ENCODE results near the gene SCNN1G. TPM values are rescaled to one million over a fixed set of nuclear protein-coding genes. Genes with fewer than 3 reads are reported as not detected.

The SCNN1G gene
- total RNA-seq, 4 donors from 2014 or later = 3.4 to 6.5 (median 5.6) TPM

DNA sequence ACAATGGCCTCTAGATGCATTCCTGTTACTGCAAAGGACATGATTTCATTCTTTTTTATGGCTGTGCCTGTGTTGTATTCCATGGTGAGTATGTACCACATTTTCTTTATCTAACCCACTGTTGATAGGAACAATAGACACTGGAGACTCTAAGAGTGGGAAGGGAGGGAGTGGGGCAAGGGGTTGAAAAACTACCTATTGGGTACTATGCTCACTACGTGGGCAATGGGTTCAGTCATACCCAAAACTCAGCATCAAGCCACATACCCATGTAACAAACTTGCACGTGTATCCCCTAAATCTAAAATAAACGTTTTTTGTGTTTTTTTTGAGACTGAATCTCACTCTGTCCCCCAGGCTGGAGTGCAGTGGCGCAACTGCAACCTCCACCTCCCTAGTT, 72.5 kb downstream of the SCNN1G start:
- intact Hi-C loops (cut with DNase I) = no loop called here
- WGBS, 2 donors = 82 to 84% methylated on average over 4 of the region's 4 CpGs
- H3K4me3 ChIP-seq (replicated peaks in 1 of 3) = no peak overlapping the region
- no peak overlapping the region for H3K27ac ChIP-seq
- DNase-seq = no peak
- H3K27me3 ChIP-seq = no peaks in the 10 kb centered on the region
- no peaks in the 10 kb centered on the region for H3K36me3 ChIP-seq
- H3K4me1 ChIP-seq = no peaks in the 10 kb centered on the region
- H3K9me3 ChIP-seq = no peaks in the 10 kb centered on the region
- TF ChIP-seq POLR2A (IDR thresholded peaks at IDR 0.05) = no peak
- TF ChIP-seq, protein P1, sequence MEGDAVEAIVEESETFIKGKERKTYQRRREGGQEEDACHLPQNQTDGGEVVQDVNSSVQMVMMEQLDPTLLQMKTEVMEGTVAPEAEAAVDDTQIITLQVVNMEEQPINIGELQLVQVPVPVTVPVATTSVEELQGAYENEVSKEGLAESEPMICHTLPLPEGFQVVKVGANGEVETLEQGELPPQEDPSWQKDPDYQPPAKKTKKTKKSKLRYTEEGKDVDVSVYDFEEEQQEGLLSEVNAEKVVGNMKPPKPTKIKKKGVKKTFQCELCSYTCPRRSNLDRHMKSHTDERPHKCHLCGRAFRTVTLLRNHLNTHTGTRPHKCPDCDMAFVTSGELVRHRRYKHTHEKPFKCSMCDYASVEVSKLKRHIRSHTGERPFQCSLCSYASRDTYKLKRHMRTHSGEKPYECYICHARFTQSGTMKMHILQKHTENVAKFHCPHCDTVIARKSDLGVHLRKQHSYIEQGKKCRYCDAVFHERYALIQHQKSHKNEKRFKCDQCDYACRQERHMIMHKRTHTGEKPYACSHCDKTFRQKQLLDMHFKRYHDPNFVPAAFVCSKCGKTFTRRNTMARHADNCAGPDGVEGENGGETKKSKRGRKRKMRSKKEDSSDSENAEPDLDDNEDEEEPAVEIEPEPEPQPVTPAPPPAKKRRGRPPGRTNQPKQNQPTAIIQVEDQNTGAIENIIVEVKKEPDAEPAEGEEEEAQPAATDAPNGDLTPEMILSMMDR (IDR thresholded peaks at IDR 0.05) = no peak

DNA sequence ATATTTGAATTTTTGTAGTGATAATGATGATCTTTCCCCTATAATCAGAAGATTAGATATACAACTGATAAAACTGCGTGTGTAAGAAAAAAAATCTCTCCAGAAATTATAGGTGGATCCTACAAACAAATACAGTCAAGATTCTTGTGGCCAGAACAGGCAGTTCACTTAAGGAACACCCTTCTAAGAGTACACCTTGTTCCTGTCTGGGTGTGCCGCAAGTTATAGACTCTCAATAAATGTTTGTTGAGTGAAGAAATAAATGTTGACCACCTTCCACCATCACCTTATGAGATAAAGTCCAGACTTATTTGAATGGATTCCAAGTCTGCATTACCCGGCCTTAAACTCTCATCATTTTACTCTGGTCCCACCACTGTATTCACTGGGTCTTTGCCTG, 73.9 kb downstream of the SCNN1G start:
- Histone ChIP-seq H3K9me3 (no peaks in the 10 kb centered on the region), H3K36me3 (no peaks in the 10 kb centered on the region), H3K27me3 (no peaks in the 10 kb centered on the region), H3K4me1 (no peaks in the 10 kb centered on the region), H3K4me3 (replicated peaks in 1 of 3) (no peak overlapping the region), H3K27ac (no peak overlapping the region)
- TF ChIP-seq POLR2A (IDR thresholded peaks at IDR 0.05) = no peak
- TF ChIP-seq, protein P1 (IDR thresholded peaks at IDR 0.05) = no peak
- 85 to 87% methylated on average over 3 of the region's 3 CpGs for WGBS, 2 donors
- no peak for DNase-seq
- intact Hi-C loops (cut with DNase I) = no loop called here

DNA sequence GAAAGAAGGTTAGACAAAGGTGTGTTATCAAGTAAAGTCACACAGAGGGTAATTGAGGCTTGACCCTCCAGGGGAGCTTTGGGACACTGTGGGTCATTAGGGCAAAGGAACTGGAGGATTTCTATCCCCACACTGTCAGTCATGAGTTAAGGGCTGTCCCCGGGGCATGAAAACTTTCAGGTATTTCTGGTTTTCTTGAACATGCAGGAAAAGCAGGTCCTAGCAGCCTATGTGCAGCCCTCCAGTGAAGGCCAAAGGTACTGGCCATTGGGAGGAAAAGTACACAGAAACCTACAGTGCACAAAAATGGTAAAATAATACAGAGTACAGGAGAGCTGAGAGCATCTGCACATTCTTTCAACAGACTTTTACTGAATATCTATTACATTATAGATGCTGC, 75.1 kb downstream of the SCNN1G start:
- Histone ChIP-seq H3K36me3 (no peaks in the 10 kb centered on the region), H3K27ac (no peak overlapping the region), H3K9me3 (no peaks in the 10 kb centered on the region), H3K4me3 (replicated peaks in 1 of 3) (no peak overlapping the region), H3K4me1 (no peaks in the 10 kb centered on the region), H3K27me3 (no peaks in the 10 kb centered on the region)
- intact Hi-C loops (cut with DNase I) = no loop called here
- TF ChIP-seq POLR2A (IDR thresholded peaks at IDR 0.05) = no peak
- TF ChIP-seq, protein P1 (IDR thresholded peaks at IDR 0.05) = no peak
- 34 to 45% methylated on average over 1 of the region's 1 CpG for WGBS, 2 donors
- DNase-seq = no peak

DNA sequence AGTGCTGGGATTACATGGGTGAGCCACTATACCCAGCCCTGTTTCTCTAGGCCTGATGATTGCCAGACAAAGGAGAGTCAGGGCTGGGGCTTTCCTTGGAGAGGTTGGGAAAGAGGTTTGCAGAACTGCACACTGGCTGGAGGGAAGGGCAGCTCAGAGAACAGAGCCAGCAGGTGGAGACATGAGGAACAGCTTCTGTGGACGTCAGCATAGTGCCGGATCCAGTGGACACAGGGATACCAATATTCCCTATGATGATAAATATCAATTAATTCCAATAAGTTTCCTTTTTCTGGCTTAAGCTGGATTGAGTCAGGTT, 76.3 kb downstream of the SCNN1G start:
- 68 to 86% methylated on average over 2 of the region's 2 CpGs for WGBS, 2 donors
- intact Hi-C loops (cut with DNase I) = no loop called here
- H3K27me3 ChIP-seq = no peaks in the 10 kb centered on the region
- H3K4me3 ChIP-seq (replicated peaks in 1 of 3) = no peak overlapping the region
- no peak for TF ChIP-seq POLR2A (IDR thresholded peaks at IDR 0.05)
- TF ChIP-seq, protein P1 (IDR thresholded peaks at IDR 0.05) = no peak
- no peaks in the 10 kb centered on the region for H3K4me1 ChIP-seq
- DNase-seq = no peak
- no peak overlapping the region for H3K27ac ChIP-seq
- no peaks in the 10 kb centered on the region for H3K36me3 ChIP-seq
- no peaks in the 10 kb centered on the region for H3K9me3 ChIP-seq

Other genes starting within 250 kb of the SCNN1G start
- 10 to 100 TPM; 10.0 to 18.2 (median 13.2) TPM for gene USP31, start 33.3 kb upstream of the SCNN1G start, total RNA-seq
- gene SCNN1B, start 119.6 kb downstream of the SCNN1G start, total RNA-seq = 10 to 100 TPM in 3 of 4 donors, 1 to 10 TPM in 1; 8.1 to 30.5 (median 11.9) TPM